Lung (tissue), 12 donors: Measurements from ENCODE around the gene XPR1. TPM values are rescaled to one million over a fixed set of nuclear protein-coding genes. Genes with fewer than 3 reads are reported as not detected.

Experiments
- ATAC-seq: fragments of 200-7000 bp; cut with Tn5 transposase; one replicate; pipeline ENCODE4 v1.9.1; 2020; ENCODE audit warnings: moderate number of reproducible peaks; ENCODE audit not compliant: insufficient read depth, low FRiP score
- DNase-seq, 3 donors: peaks; one replicate each; pipeline ENCODE4 v3.0.0-alpha.2; 2013 to 2017
- H3K27ac ChIP-seq, 2 donors: one replicate each; pipeline ENCODE4 v1.5.1; 2013; ENCODE audit warnings: mild to moderate bottlenecking in 2 of 2, moderate library complexity in 2 of 2, control low read depth in 1 of 2, inconsistent platforms in 1 of 2, low read depth in 1 of 2, low read length in 1 of 2
- H3K27me3 ChIP-seq, 3 donors: one replicate each; pipeline ENCODE4 v1.5.1; 2013; ENCODE audit warnings: low read length in 2 of 3; ENCODE audit not compliant: control insufficient read depth in 3 of 3, insufficient read depth in 3 of 3
- H3K36me3 ChIP-seq, 4 donors: one replicate each; pipeline ENCODE4 v1.5.1; 2013; ENCODE audit warnings: low read length in 4 of 4, mild to moderate bottlenecking in 1 of 4, moderate library complexity in 1 of 4; ENCODE audit not compliant: control insufficient read depth in 4 of 4, insufficient read depth in 4 of 4
- H3K4me1 ChIP-seq, 5 donors: one replicate each; pipeline ENCODE4 v1.5.1; 2013; ENCODE audit warnings: low read length in 5 of 5, mild to moderate bottlenecking in 2 of 5, moderate library complexity in 1 of 5; ENCODE audit not compliant: control insufficient read depth in 5 of 5, insufficient read depth in 5 of 5
- H3K4me3 ChIP-seq: one replicate; pipeline ENCODE4 v1.5.1; 2013; ENCODE audit warnings: mild to moderate bottlenecking, control low read depth, moderate library complexity
- H3K9ac ChIP-seq, 2 donors: one replicate each; pipeline ENCODE4 v1.5.1; 2013; ENCODE audit warnings: low read length in 2 of 2, control low read depth in 1 of 2; ENCODE audit not compliant: insufficient read depth in 1 of 2
- H3K9me3 ChIP-seq, 4 donors: one replicate each; pipeline ENCODE4 v1.5.1; 2013; ENCODE audit warnings: low read length in 3 of 4, mild to moderate bottlenecking in 1 of 4, moderate library complexity in 1 of 4; ENCODE audit not compliant: control insufficient read depth in 4 of 4, insufficient read depth in 3 of 4
- CTCF ChIP-seq: IDR thresholded peaks from 2 replicates; pipeline ENCODE4 v1.5.1; 2012; ENCODE audit warnings: mild to moderate bottlenecking; ENCODE audit errors: control extremely low read depth, extremely low read depth
- WGBS, 2 donors: extraction: QIAGEN DNeasy Blood & Tissue Kit; methylation state at CpG; one replicate each; pipeline ENCODE4 v1.1.7; 2013; 5-methylcytosine and 5-hydroxymethylcytosine counted together
- polyA plus RNA-seq, 2 donors: library from polyadenylated mRNA; stranded (reverse); fragments of 200-250 nt; gene quantifications; one replicate each; pipeline ENCODE4 v1.2.1, GENCODE V29; 2013
- total RNA-seq, 2 donors: library from RNA; depleted of rRNA in 1 of 2; stranded (reverse); fragments of >200 nt in 1 of 2; gene quantifications; one replicate each; pipeline ENCODE4 v1.2.1, GENCODE V29; 2014 to 2021
- donor health status: control.
- donor health status: control.
- donor health status: Bipolar disorder and iron deficiency.
- donor health status: healthy.
- donor health status: DM: yes; HTN: yes; CAD: no.

The XPR1 gene
- total and polyA plus RNA-seq, 4 donors: 7.4 to 44.0 (median 21.9) TPM

DNA sequence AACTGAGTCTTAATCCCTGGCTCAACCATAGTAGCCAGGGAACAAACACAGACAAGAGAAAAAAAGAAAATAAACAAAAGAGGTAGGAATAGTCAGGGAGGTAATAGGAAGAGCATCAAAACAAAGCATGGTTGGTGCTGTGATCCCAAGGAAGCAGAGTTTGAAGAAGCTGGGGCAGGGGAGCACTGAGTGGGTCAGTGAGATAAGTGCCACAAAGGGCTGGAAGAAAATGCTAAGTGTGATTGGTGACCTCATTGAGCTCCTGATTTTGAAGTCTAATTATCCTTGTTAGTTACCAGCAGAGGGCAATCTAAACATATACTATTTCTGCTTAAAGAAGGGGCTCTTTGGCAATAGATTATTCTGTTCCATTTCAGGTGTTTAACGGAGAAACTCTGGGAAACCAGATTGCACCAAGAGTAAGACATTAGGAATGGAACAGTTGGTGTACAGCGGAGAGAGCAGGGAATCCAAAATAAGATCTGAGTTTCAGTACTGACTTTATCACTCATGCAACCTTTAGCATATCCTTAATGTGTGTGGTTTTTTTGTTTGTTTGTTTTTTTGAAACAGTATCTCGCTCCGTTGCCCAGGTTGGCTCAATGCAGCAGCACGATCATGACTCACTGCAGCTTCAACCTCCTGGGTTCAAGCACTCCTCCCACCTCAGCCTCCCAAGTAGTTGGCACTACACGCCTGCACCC lies 250.1 kb downstream of the XPR1 start:
- DNase-seq (peak in 2 of 3 donors; percentile 71 to 74), ATAC-seq (no peak)
- TF ChIP-seq CTCF: no peak
- no peak overlapping the region for H3K4me3 ChIP-seq
- no peaks in the 10 kb centered on the region for H3K9me3 ChIP-seq
- WGBS, 2 donors: 70 to 71% methylated on average over 6 of the region's 6 CpGs
- H3K9ac ChIP-seq: no peak overlapping the region
- H3K27me3 ChIP-seq: no peaks in the 10 kb centered on the region
- peaks cover 0 to 26% (median 3%) of the 10 kb centered on the region in 4 donors for H3K36me3 ChIP-seq
- H3K27ac ChIP-seq: no peak overlapping the region
- peaks cover 0 to 2% (median 0%) of the 10 kb centered on the region in 5 donors for H3K4me1 ChIP-seq

- no peak for TF ChIP-seq CTCF
- no peak overlapping the region for H3K4me3 ChIP-seq
- no peak overlapping the region for H3K9ac ChIP-seq
- H3K36me3 ChIP-seq: peaks cover 0 to 19% (median under 1%) of the 10 kb centered on the region in 4 donors
- ATAC-seq: no peak
- no peaks in the 10 kb centered on the region for H3K9me3 ChIP-seq
- DNase-seq: no peak
- no peaks in the 10 kb centered on the region for H3K27me3 ChIP-seq
- no peaks in the 10 kb centered on the region for H3K4me1 ChIP-seq
- 93 to 95% methylated on average over 3 of the region's 3 CpGs for WGBS, 2 donors
- H3K27ac ChIP-seq: no peak overlapping the region
These were observed 252.9 kb downstream of the XPR1 start for GRCh38 chr1:180884588-180885300.

- Histone ChIP-seq H3K27me3 (no peaks in the 10 kb centered on the region), H3K4me3 (no peak overlapping the region), H3K27ac (no peak overlapping the region), H3K36me3 (peaks cover 0 to 19% (median 0%) of the 10 kb centered on the region in 4 donors), H3K9ac (no peak overlapping the region), H3K9me3 (no peaks in the 10 kb centered on the region), H3K4me1 (no peaks in the 10 kb centered on the region)
- TF ChIP-seq CTCF: no peak
- no peak for DNase-seq
- no peak for ATAC-seq
- 72 to 76% methylated on average over 2 of the region's 2 CpGs for WGBS, 2 donors
These were observed 254.5 kb downstream of the XPR1 start for GRCh38 chr1:180886338-180886737.
